Posterior cingulate gyrus (tissue), 11 donors: ENCODE results near the gene SLC39A12.

Experiments used
- DNase-seq, 10 donors: peaks; one replicate each; pipeline versions ENCODE4 v3.0.0 to v3.0.0-alpha.2; 2020 to 2021; ENCODE audit warnings: mixed read lengths in 3 of 10
- intact Hi-C: fragments of 100-400 bp; cut with DNase I; formaldehyde crosslinking; loops from one replicate; pipeline ENCODE4 v1.15.1; 2023

Gene SLC39A12

GRCh38 chr10:17961551-17962422, 10.1 kb downstream of the SLC39A12 start:
- no peak for DNase-seq
- intact Hi-C loops: no loop called here

- intact Hi-C loops: no loop called here
- DNase-seq: no peak
Observed at GRCh38 chr10:17963431-17963830, 11.7 kb downstream of the SLC39A12 start.

- DNase-seq: no peak
- intact Hi-C loops: no loop called here
Observed at GRCh38 chr10:17965649-17966235, 14.0 kb downstream of the SLC39A12 start.

- DNase-seq: no peak
- intact Hi-C loops: no loop called here
Observed at GRCh38 chr10:17974505-17974904, 22.8 kb downstream of the SLC39A12 start.

- no peak for DNase-seq
- intact Hi-C loops: no loop called here
Observed at GRCh38 chr10:17980846-17981565, 29.3 kb downstream of the SLC39A12 start.

GRCh38 chr10:17981766-17982380, 30.2 kb downstream of the SLC39A12 start:
- intact Hi-C loops: no loop called here
- no peak for DNase-seq

GRCh38 chr10:17984056-17984455, 32.3 kb downstream of the SLC39A12 start:
- DNase-seq: no peak
- intact Hi-C loops: no loop called here

GRCh38 chr10:17984563-17984962, 32.8 kb downstream of the SLC39A12 start:
- intact Hi-C loops: no loop called here
- no peak for DNase-seq

- DNase-seq: no peak
- intact Hi-C loops: no loop called here
Observed at GRCh38 chr10:17989908-17990767, 38.4 kb downstream of the SLC39A12 start.

GRCh38 chr10:17992266-17992665, 40.5 kb downstream of the SLC39A12 start:
- intact Hi-C loops: no loop called here
- DNase-seq: no peak

GRCh38 chr10:17993361-17993760, 41.6 kb downstream of the SLC39A12 start:
- DNase-seq: no peak
- intact Hi-C loops: no loop called here

GRCh38 chr10:18000601-18001000, 48.9 kb downstream of the SLC39A12 start:
- no peak for DNase-seq
- intact Hi-C loops: no loop called here

GRCh38 chr10:18005445-18005780, 53.7 kb downstream of the SLC39A12 start:
- no peak for DNase-seq
- intact Hi-C loops: no loop called here

GRCh38 chr10:18005781-18006456, 54.2 kb downstream of the SLC39A12 start:
- no peak for DNase-seq
- intact Hi-C loops: no loop called here

- DNase-seq: no peak
- intact Hi-C loops: no loop called here
Observed at GRCh38 chr10:18008986-18009385, 57.3 kb downstream of the SLC39A12 start.

- intact Hi-C loops: no loop called here
- no peak for DNase-seq
Observed at GRCh38 chr10:18010050-18010449, 58.3 kb downstream of the SLC39A12 start.

GRCh38 chr10:18020523-18020922, 68.8 kb downstream of the SLC39A12 start:
- no peak for DNase-seq
- intact Hi-C loops: no loop called here

- DNase-seq: no peak
- intact Hi-C loops: no loop called here
Observed at GRCh38 chr10:18021725-18022480, 70.2 kb downstream of the SLC39A12 start.
